Stimulated activated memory B cell treated with anti-CD40 and anti-IgM and Interleukin-4, amounts not matched to agents 10 μg/mL and 1 μg/mL and 100 μg/mL, for 72 hours (primary cell): ENCODE measurements around the gene TXNDC8.
"Not testable (repeated sequence)": the region's sequence is repeated elsewhere in the genome, so short reads cannot be mapped to it uniquely, and the experiment has no call there.

ENCODE experiments used
- ATAC-seq: fragments of 150-1000 bp; cut with Tn5 transposase; 2 replicates; pipeline ENCODE4 v1.10.0; 2021
- H3K27ac Mint-ChIP-seq: one replicate; pipeline ENCODE4 v1.8.0; 2022; ENCODE audit warnings: mild to moderate bottlenecking, mixed read lengths
- H3K27me3 Mint-ChIP-seq: one replicate; pipeline ENCODE4 v1.8.0; 2022; ENCODE audit warnings: mixed read lengths
- H3K36me3 Mint-ChIP-seq: one replicate; pipeline ENCODE4 v1.8.0; 2022; ENCODE audit warnings: mixed read lengths
- H3K4me1 Mint-ChIP-seq: one replicate; pipeline ENCODE4 v1.8.0; 2022; ENCODE audit warnings: mixed read lengths
- H3K4me3 Mint-ChIP-seq: one replicate; pipeline ENCODE4 v1.8.0; 2022; ENCODE audit warnings: mild to moderate bottlenecking, moderate library complexity, mixed read lengths
- H3K9me3 Mint-ChIP-seq: one replicate; pipeline ENCODE4 v1.8.0; 2022; ENCODE audit warnings: mixed read lengths

TXNDC8 gene

DNA sequence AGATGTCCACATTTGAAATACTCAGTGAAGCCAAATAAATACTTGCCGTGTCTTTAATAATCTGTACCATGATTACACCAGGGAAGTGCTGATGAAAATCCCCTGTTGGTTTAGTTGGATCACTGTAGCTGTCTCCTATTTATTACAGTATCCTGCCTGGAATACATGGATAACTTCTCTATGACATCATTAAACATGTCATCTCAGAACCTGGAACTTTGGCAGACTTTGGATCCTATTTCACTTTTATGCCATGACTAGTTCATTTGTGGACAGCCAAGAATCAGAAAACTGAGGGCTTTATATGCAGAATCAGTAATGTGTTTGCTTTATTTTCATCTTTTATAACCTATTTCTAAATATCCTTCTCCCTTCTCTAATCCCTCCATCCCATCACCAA is at the start of gene TXNDC8:
Gene TXNDC8 (minus strand): TSS at position 137 of the 400 bp plus-strand sequence.
- H3K4me3 Mint-ChIP-seq, result no peak within 1 kb of the TSS
- no peaks in the 10 kb centered on the region for H3K36me3 Mint-ChIP-seq
- H3K4me1 Mint-ChIP-seq, result peaks cover 10% of the 10 kb centered on the region
- no peak for ATAC-seq
- H3K27me3 Mint-ChIP-seq, result peaks cover 27% of the 10 kb centered on the region
- no peaks in the 10 kb centered on the region for H3K9me3 Mint-ChIP-seq
- peak within 1 kb of the TSS; percentile 32 for H3K27ac Mint-ChIP-seq

DNA sequence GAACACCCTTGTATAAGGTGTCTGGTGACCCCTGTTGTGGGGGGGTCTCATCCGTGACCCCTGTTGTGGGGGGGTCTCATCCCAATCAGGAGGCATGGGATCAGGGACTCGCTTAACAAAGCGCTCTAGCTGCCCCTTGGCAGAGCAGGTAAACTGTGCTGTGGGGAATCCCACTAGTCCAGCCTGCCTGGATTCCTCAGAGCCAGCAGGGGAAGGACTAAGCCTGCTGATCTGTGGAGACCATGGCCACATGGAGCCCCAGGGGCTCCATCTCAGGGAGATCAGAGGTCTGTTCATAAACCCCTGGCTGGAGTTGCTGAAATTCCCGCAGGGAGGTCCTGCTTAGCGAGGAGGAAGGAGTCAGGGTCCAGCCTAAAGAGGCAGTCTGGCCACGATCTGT is 45.8 kb upstream of the TXNDC8 start:
- Mint-ChIP-seq H3K36me3 (no peaks in the 10 kb centered on the region), H3K9me3 (peaks cover 5% of the 10 kb centered on the region), H3K27ac (no peak overlapping the region), H3K4me3 (no peak overlapping the region), H3K4me1 (no peaks in the 10 kb centered on the region), H3K27me3 (peaks cover 25% of the 10 kb centered on the region)
- ATAC-seq, result no peak

DNA sequence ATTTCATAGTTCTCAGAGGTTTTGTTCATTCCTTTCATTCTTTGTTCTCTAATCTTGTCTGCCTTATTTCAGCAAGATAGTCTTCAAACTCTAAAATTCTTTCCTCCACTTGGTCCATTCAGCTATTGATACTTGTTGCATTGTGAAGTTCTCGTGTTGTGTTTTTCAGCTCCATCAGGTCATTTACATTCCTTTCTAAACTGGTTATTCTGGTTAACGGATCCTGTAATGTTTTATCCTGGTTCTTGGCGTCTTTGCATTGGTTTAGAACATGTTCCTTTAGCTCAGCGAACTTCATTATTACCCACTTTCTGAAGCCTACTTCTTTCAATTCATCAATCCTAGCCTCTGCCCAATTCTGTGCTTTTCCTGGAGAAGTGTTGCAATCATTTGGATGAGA is 45.1 kb upstream of the TXNDC8 start:
- Mint-ChIP-seq H3K4me3 (no peak overlapping the region), H3K9me3 (peaks cover 5% of the 10 kb centered on the region), H3K4me1 (no peaks in the 10 kb centered on the region), H3K36me3 (no peaks in the 10 kb centered on the region), H3K27ac (no peak overlapping the region), H3K27me3 (peaks cover 33% of the 10 kb centered on the region)
- no peak for ATAC-seq

DNA sequence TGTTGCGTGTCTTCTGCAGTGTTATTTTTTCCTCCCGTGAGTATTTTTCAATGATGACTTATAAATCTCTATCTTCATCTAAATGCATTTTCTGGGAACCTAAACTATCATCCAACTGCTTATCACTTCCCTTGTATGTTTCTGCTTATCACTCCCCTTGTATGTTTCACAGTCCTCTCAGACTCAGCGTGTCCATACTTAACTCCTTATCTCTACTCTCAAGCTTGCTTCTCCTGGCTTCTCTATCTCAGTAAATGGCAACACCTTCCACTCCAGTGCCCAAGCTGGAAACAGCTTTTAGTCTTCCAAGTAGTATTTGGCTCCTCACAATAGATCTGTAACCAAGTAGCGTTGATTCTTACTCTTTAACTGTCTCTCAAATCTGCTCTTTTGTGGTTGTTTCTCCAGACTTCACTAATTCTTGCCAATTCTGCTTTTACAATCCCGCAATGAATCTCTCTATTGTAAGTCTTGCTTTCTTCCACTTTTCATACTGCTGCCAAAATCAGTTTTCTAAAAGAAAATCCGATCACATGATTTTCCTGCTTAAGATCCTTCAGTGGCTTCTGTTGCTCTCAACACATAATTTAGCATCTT is 33.8 kb upstream of the TXNDC8 start:
- H3K27me3 Mint-ChIP-seq, result no peaks in the 10 kb centered on the region
- H3K27ac Mint-ChIP-seq, result no peak overlapping the region
- no peak overlapping the region for H3K4me3 Mint-ChIP-seq
- no peaks in the 10 kb centered on the region for H3K36me3 Mint-ChIP-seq
- no peaks in the 10 kb centered on the region for H3K4me1 Mint-ChIP-seq
- no peak for ATAC-seq
- H3K9me3 Mint-ChIP-seq, result no peaks in the 10 kb centered on the region

DNA sequence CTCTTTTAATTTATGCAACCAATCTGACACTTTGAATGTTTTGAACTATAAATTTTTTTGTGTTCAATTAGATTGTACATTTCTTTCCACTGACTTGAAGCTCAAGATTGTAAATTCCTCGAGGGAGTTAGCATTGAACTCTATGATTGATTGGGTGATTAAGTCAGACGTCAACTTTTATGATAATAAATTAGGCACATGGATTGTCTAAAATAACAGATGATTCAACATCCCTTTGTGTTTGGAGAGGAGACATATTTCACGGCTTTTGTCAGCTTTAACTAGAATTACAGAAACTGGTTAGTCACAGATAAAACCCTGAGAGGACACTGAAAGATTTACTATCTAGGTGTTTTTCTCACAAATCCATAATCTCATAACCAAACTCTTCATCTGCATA is 32.7 kb upstream of the TXNDC8 start:
- no peaks in the 10 kb centered on the region for H3K27me3 Mint-ChIP-seq
- no peaks in the 10 kb centered on the region for H3K4me1 Mint-ChIP-seq
- no peak overlapping the region for H3K4me3 Mint-ChIP-seq
- ATAC-seq, result no peak
- no peaks in the 10 kb centered on the region for H3K9me3 Mint-ChIP-seq
- H3K36me3 Mint-ChIP-seq, result no peaks in the 10 kb centered on the region
- no peak overlapping the region for H3K27ac Mint-ChIP-seq

DNA sequence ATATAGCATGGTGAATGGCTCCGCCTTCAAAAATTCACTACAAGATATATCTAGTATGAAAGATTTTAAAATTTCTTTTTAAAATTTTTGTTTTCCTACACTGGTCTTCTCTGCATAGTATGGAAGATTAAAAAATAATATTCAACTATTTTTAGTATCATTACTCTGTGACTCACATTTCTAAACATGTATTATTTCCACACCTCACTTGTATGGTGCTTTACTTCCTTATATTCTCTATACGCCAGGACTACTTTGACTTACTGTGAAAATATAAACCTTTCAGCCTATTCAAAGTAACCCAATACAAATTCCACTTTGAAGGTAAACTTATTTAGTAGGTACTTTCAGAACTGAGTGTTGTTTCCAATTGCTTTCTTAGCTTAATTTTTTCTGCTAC is 26.8 kb upstream of the TXNDC8 start:
- no peaks in the 10 kb centered on the region for H3K36me3 Mint-ChIP-seq
- no peak overlapping the region for H3K27ac Mint-ChIP-seq
- H3K27me3 Mint-ChIP-seq, result no peaks in the 10 kb centered on the region
- H3K4me3 Mint-ChIP-seq, result no peak overlapping the region
- H3K4me1 Mint-ChIP-seq, result no peaks in the 10 kb centered on the region
- no peaks in the 10 kb centered on the region for H3K9me3 Mint-ChIP-seq
- ATAC-seq, result no peak

DNA sequence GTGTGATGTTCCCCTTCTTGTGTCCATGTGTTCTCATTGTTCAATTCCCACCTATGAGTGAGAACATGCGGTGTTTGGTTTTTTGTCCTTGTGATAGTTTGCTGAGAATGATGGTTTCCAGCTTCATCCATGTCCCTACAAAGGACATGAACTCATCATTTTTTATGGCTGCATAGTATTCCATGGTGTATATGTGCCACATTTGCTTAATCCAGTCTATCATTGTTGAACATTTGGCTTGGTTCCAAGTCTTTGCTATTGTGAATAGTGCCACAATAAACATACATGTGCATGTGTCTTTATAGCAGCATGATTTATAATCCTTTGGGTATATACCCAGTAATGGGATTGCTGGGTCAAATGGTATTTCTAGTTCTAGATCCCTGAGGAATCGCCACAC is 21.3 kb upstream of the TXNDC8 start:
- H3K27ac Mint-ChIP-seq, H3K36me3 Mint-ChIP-seq, H3K4me1 Mint-ChIP-seq, H3K27me3 Mint-ChIP-seq, ATAC-seq, H3K9me3 Mint-ChIP-seq, H3K4me3 Mint-ChIP-seq: not testable (repeated sequence)

DNA sequence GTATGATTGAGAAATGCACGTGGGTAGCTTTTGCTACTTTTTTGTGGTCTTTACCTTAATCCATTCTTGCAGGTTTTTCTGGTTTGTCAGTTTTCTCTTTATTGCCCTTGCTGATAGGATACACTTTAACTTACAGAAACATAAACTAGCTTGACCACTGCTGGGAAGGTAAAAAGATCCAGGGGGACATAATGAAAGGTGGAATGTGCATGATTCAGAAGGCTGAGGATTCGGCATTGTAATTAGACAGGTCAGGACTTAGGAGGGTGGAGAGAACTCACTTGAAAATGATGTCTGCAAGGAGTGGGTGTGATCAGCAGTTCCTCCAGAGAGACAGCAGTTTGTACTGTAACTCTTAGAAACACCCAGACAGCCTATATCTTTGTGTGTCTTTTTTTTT is 19.8 kb upstream of the TXNDC8 start:
- Mint-ChIP-seq H3K27ac (no peak overlapping the region), H3K9me3 (no peaks in the 10 kb centered on the region), H3K27me3 (no peaks in the 10 kb centered on the region), H3K4me3 (no peak overlapping the region), H3K4me1 (peaks cover 5% of the 10 kb centered on the region), H3K36me3 (no peaks in the 10 kb centered on the region)
- ATAC-seq, result no peak

DNA sequence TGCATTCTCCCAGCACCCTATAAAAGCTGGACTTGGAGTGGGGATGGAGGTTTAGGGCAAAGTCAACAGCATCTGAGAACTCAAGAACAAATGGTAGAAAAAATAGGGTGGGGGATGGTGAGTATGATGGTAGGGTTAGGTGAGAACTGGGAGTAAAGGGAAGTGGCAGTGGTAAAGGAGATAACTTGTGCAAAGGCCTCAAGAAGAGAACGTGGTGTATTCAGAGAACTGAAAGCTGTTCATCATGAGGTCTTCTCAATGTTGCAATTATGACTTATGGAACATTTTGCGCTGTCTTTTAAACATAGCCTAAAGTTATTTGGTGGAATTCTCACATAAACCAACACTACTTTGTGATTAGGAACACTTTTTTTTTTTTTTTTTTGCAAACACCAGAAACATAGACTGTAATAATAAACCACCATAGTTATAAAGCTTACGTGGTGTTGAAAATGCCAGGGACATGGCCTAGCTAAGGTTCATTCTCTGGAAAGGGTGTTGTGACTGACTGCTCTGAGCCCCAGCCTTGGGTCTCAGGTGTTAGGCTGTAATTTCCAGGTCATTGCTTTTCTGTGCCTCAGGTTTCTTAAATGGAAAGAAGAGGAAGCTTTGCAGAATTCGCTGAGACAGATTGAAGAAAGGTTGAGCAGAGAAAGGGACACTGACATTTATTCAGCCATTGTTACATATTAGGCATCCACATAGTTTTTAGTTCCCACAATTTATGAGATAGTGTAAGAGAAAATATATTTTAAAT is 19.2 kb upstream of the TXNDC8 start:
- no peaks in the 10 kb centered on the region for H3K27me3 Mint-ChIP-seq
- H3K36me3 Mint-ChIP-seq, result no peaks in the 10 kb centered on the region
- H3K4me1 Mint-ChIP-seq, result peaks cover 5% of the 10 kb centered on the region
- no peak overlapping the region for H3K4me3 Mint-ChIP-seq
- no peaks in the 10 kb centered on the region for H3K9me3 Mint-ChIP-seq
- ATAC-seq, result no peak
- H3K27ac Mint-ChIP-seq, result no peak overlapping the region

DNA sequence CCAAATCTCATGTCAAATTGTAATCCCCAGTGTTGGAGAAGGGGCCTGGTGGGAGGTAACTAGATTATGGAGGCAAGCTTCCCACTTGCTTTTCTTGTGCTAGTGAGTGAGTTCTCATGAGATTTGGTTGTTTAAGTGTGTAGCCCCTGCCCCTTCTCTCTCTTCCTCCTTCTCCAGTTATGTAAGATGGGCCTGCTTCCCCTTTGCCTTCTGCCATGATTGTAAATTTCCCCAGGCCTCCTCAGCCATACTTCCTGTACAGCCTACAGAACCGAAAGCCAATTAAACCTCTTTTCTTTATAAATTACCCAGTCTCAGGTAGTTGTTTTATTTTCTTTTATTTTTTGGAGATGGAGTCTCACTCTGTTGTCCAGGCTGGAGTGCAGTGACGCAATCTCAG is 18.2 kb upstream of the TXNDC8 start:
- Mint-ChIP-seq H3K27me3 (no peaks in the 10 kb centered on the region), H3K27ac (no peak overlapping the region), H3K9me3 (no peaks in the 10 kb centered on the region), H3K4me3 (no peak overlapping the region), H3K36me3 (no peaks in the 10 kb centered on the region), H3K4me1 (peaks cover 5% of the 10 kb centered on the region)
- ATAC-seq, result no peak

DNA sequence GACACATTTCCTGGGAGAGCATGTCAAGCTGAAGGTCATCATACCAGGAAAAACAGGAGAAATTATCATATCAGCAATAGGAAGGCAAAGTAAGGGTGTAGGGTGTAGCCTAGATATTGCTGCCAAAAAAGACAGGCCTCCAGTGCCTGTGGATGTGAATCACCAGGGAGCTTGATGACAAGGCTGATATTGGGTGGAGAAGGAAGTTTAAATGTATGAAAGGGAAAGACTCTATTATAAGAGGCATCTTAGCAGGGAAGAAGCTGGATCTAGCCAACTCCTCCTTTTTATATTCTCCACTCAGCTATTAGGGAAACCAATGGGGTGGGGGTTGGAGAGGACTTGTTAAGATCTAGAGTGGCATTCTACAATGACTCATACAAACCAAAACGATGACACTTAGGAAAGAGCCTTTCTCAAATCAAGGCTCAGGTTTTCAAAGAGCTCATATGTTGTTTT is 13.4 kb upstream of the TXNDC8 start:
- peaks cover 4% of the 10 kb centered on the region for H3K4me1 Mint-ChIP-seq
- H3K36me3 Mint-ChIP-seq, result no peaks in the 10 kb centered on the region
- no peak overlapping the region for H3K27ac Mint-ChIP-seq
- no peaks in the 10 kb centered on the region for H3K9me3 Mint-ChIP-seq
- H3K4me3 Mint-ChIP-seq, result no peak overlapping the region
- H3K27me3 Mint-ChIP-seq, result no peaks in the 10 kb centered on the region
- ATAC-seq, result no peak

DNA sequence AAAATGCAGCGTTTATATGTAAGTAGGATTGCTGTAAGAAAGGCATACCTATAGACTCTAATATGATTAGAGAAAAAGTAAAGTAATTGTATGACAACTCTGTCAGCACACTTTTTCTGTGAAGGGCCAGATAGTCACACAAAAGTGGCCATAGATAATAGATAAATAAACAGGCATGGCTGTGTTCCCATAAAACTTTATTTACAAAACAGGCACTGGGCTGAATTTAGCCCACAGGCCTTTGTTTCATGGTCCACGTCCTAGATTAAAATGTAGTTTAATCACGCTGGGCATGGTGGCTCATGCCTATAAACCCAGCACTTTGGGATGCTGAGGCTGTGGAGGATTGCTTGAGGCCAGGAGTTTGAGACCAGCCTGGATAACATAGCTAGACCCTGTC is 8.7 kb upstream of the TXNDC8 start:
- Mint-ChIP-seq H3K36me3 (no peaks in the 10 kb centered on the region), H3K27ac (no peak overlapping the region), H3K4me1 (no peaks in the 10 kb centered on the region), H3K27me3 (peaks cover 17% of the 10 kb centered on the region), H3K4me3 (no peak overlapping the region), H3K9me3 (no peaks in the 10 kb centered on the region)
- no peak for ATAC-seq

DNA sequence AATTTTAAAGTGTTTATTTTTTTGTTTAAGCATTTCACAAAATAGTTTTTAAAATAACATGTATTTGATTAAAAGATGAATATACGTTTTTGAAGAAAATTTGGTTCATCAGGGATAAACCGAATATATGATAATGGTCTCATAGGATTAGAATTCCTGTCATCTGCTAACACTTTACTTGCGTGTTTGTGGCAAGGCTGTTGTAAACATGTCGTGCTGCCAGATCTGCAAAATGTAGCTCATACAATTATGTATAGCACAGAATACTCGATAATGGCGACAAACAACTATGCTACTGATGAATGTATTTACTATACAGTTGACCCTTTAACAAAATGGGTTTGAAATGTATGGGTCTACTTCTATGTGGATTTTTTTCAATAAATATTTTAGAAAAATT is 7.2 kb upstream of the TXNDC8 start:
- Mint-ChIP-seq H3K27ac (no peak overlapping the region), H3K27me3 (peaks cover 21% of the 10 kb centered on the region), H3K4me1 (no peaks in the 10 kb centered on the region), H3K36me3 (no peaks in the 10 kb centered on the region), H3K9me3 (no peaks in the 10 kb centered on the region), H3K4me3 (no peak overlapping the region)
- ATAC-seq, result no peak

DNA sequence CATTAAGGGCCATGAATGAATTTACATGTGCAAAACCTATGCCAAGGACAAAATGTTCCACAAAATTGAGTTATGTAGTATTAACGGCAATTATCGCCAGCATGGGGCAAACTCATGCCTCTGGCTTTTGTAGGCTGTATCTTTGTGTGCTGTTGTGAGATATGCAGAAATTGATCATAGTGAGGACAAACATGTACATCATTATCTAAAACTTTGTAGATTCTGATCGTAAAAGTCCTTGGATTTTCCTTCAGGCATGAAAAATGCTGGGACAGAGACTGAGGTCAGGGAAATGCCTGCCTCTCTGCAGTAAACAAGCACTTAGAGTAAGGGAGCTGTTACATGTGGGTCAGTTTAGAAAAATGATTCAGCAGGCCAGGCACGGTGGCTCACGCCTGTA is 5.9 kb upstream of the TXNDC8 start:
- H3K27me3 Mint-ChIP-seq, result peaks cover 21% of the 10 kb centered on the region
- ATAC-seq, result no peak

DNA sequence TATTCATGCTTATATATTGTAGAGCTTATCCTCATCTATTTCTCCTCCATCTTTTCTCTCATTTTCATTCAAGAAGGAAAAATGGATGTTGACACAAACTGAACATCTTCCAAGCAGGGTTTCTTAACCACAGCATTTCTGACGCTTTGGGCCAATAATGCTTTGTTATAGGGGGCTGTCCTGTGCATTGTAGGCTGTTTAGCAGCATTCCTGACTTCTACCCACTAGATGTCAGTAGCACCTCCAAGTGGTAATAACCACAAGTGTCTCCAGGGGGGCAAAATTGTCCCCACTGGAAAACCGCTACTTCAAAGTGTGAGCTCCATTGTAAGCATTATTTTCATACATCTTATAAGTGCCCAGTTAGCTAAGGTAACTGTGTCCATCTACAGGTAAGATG is 2.6 kb upstream of the TXNDC8 start:
- no peak overlapping the region for H3K4me3 Mint-ChIP-seq
- no peaks in the 10 kb centered on the region for H3K4me1 Mint-ChIP-seq
- no peaks in the 10 kb centered on the region for H3K36me3 Mint-ChIP-seq
- no peaks in the 10 kb centered on the region for H3K9me3 Mint-ChIP-seq
- no peak overlapping the region for H3K27ac Mint-ChIP-seq
- H3K27me3 Mint-ChIP-seq, result peaks cover 33% of the 10 kb centered on the region
- ATAC-seq, result no peak

More for the DNA sequence above, 5.9 kb upstream of the TXNDC8 start:
- no peak overlapping the region for H3K4me3 Mint-ChIP-seq
- no peaks in the 10 kb centered on the region for H3K9me3 Mint-ChIP-seq
- H3K4me1 Mint-ChIP-seq, result no peaks in the 10 kb centered on the region
- no peak overlapping the region for H3K27ac Mint-ChIP-seq
- H3K36me3 Mint-ChIP-seq, result no peaks in the 10 kb centered on the region

DNA sequence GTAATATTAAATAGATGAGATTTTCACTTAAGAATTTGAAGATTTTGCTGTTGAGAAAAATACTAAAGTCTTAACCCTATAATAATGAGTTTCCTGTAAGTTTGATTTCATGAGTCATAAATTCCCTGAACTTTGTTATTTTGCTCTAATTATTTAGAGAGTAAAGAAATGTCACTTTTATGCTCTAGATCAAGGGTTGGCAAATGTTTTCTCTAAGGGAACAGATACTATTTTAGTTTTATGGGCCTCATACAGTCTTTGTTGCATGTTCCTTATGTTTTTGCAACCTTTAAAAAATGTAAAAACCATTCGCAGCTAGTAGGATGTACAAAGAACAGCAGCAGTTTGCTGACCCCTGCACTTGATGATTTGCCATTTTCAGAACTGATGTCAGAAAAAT is 480 bp upstream of the TXNDC8 start:
- H3K27ac Mint-ChIP-seq, result no peak overlapping the region
- H3K27me3 Mint-ChIP-seq, result peaks cover 31% of the 10 kb centered on the region
- no peak overlapping the region for H3K4me3 Mint-ChIP-seq
- no peaks in the 10 kb centered on the region for H3K9me3 Mint-ChIP-seq
- H3K36me3 Mint-ChIP-seq, result no peaks in the 10 kb centered on the region
- ATAC-seq, result no peak
- H3K4me1 Mint-ChIP-seq, result peaks cover 10% of the 10 kb centered on the region
